Body of pancreas (tissue), 4 donors: ENCODE results near the gene MED27. TPM values are rescaled to one million over a fixed set of nuclear protein-coding genes. Genes with fewer than 3 reads are reported as not detected.

Experiments
- ATAC-seq: fragments of 150-250 bp; one replicate; pipeline ENCODE4 v1.9.1; 2016
- DNase-seq, 4 donors: peaks; one replicate each; pipeline ENCODE4 v3.0.0-alpha.2; 2019
- H3K27ac ChIP-seq, 4 donors: fragments of 200-600 bp; sonication (generic); 1 replicate in 3 of 4; 2 replicates in 1 of 4; pipeline versions ENCODE4 v1.5.1 to v1.6.1; 2016 to 2019; ENCODE audit warnings: mild to moderate bottlenecking in 1 of 4, mixed read lengths in 1 of 4, moderate library complexity in 1 of 4
- H3K27me3 ChIP-seq, 2 donors: fragments of 200-600 bp; sonication (generic); one replicate each; pipeline ENCODE4 v1.6.0; 2016; ENCODE audit warnings: mild to moderate bottlenecking in 1 of 2
- H3K36me3 ChIP-seq, 2 donors: fragments of 200-600 bp; sonication (generic); replicated peaks in 1 of 2; 2 replicates each; pipeline ENCODE4 v1.5.1; 2016; ENCODE audit warnings: low read depth in 2 of 2; ENCODE audit not compliant: insufficient read depth in 1 of 2
- H3K4me1 ChIP-seq: fragments of 200-600 bp; sonication (generic); one replicate; pipeline ENCODE4 v1.6.0; 2016
- H3K4me3 ChIP-seq, 2 donors: fragments of 200-600 bp; sonication (generic); 1 replicate in 1 of 2; 2 replicates in 1 of 2; pipeline ENCODE4 v1.5.1; 2016 to 2019
- H3K9me3 ChIP-seq, 3 donors: fragments of 200-600 bp; sonication (generic); 1 replicate in 2 of 3; 2 replicates in 1 of 3; pipeline ENCODE4 v1.5.1; 2016
- POLR2A ChIP-seq, 3 donors: fragments of 450-650 bp; IDR thresholded peaks; one replicate each; pipeline ENCODE4 v1.6.1; 2016; ENCODE audit warnings: antibody characterized with exemption in 3 of 3, mild to moderate bottlenecking in 2 of 3
- WGBS, 2 donors: methylation state at CpG; one replicate each; pipeline ENCODE4 v1.1.5; 2017; 5-methylcytosine and 5-hydroxymethylcytosine counted together
- intact Hi-C: fragments of 100-400 bp; cut with DNase I; formaldehyde crosslinking; loops from one replicate; pipeline ENCODE4 v1.15.1; 2023
- total RNA-seq, 2 donors: library from RNA; depleted of rRNA; stranded (reverse); fragments of >200 nt; gene quantifications; one replicate each; pipeline ENCODE4 v1.1.0, GENCODE V29; 2016
- TF ChIP-seq, protein P1 (sequence below), 7 experiments: fragments of 450-650 bp in 4 of 7; fragments of 200-600 bp in 3 of 7; sonication (generic) in 3 of 7; IDR thresholded peaks; one replicate each; pipeline ENCODE4 v1.5.1; 2016 to 2019; ENCODE audit warnings: antibody characterized with exemption in 7 of 7

The MED27 gene
- total RNA-seq, 2 donors from 2014 or later, result 3.4 to 11.5 TPM

DNA sequence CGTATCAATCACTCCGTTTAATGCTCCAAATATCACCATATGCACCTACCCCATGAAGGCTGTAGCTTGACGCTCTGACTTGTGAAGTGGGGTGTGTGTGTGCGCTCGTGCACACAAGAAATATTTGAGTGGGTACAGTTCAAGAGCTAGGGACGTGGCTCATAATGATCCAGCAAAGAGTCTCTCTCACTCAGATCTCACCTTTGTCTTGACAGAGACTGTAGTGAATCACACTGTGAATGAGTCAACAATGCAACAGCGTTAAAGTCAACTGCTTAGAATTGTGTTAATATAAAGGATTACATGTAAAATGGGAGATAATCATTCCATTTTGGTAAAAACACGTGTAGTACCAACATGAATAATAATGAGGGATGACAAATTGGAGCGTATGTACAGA lies 119.4 kb downstream of the MED27 start:
- WGBS, 2 donors, result 76 to 89% methylated on average over 9 of the region's 9 CpGs
- intact Hi-C loops, result no loop called here
- no peaks in the 10 kb centered on the region for H3K4me1 ChIP-seq
- TF ChIP-seq, protein P1, sequence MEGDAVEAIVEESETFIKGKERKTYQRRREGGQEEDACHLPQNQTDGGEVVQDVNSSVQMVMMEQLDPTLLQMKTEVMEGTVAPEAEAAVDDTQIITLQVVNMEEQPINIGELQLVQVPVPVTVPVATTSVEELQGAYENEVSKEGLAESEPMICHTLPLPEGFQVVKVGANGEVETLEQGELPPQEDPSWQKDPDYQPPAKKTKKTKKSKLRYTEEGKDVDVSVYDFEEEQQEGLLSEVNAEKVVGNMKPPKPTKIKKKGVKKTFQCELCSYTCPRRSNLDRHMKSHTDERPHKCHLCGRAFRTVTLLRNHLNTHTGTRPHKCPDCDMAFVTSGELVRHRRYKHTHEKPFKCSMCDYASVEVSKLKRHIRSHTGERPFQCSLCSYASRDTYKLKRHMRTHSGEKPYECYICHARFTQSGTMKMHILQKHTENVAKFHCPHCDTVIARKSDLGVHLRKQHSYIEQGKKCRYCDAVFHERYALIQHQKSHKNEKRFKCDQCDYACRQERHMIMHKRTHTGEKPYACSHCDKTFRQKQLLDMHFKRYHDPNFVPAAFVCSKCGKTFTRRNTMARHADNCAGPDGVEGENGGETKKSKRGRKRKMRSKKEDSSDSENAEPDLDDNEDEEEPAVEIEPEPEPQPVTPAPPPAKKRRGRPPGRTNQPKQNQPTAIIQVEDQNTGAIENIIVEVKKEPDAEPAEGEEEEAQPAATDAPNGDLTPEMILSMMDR (IDR thresholded peaks at IDR 0.05), result no peak
- no peak for TF ChIP-seq POLR2A (IDR thresholded peaks at IDR 0.05)
- H3K36me3 ChIP-seq, result no peaks in the 10 kb centered on the region
- H3K9me3 ChIP-seq, result no peaks in the 10 kb centered on the region
- ATAC-seq (no peak), DNase-seq (no peak)
- no peak overlapping the region for H3K27ac ChIP-seq
- no peaks in the 10 kb centered on the region for H3K27me3 ChIP-seq
- no peak overlapping the region for H3K4me3 ChIP-seq

DNA sequence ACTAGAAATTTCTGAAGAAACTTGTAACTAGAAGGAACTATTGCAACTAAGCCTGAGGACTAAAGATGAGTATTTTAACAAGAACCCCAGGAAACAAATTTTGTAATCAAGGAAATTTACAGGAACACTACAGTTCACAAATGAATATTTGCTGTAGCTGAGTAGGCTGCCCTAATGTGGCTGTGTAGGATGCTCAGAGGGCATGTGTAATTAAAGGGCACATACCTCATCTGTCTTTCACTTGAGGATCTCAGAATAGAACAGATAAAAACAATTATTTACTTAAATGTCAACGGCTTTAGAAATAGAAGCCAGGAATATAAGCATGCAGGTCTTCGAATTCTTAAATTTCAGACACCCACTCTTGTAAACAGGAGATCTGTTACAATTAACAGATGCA lies 119.8 kb downstream of the MED27 start:
- 87 to 88% methylated on average over 2 of the region's 2 CpGs for WGBS, 2 donors
- no peaks in the 10 kb centered on the region for H3K4me1 ChIP-seq
- no peaks in the 10 kb centered on the region for H3K36me3 ChIP-seq
- intact Hi-C loops, result no loop called here
- ATAC-seq, result no peak
- no peaks in the 10 kb centered on the region for H3K27me3 ChIP-seq
- DNase-seq, result no peak
- H3K27ac ChIP-seq, result no peak overlapping the region
- H3K9me3 ChIP-seq, result no peaks in the 10 kb centered on the region
- TF ChIP-seq POLR2A (IDR thresholded peaks at IDR 0.05), result no peak
- TF ChIP-seq, protein P1 (IDR thresholded peaks at IDR 0.05), result no peak
- H3K4me3 ChIP-seq, result no peak overlapping the region

DNA sequence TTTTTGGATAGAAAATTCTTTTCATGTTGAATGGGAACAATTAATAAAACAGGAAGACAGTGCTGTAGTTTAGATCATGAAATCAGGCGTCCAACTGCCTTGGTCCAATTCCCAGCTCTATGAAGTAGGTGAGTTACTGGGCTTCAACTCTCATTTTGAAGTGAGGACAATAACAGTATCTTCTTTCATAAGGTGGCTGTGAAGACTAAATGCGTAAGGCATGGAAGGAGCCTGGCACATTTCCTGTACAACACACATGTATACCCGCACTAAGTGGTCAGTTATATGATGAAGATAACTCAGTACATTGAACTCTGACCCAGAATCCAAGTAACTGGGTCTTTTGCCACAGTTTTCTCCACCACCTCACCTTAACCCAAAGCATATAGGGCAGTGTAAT lies 120.6 kb downstream of the MED27 start:
- intact Hi-C loops, result no loop called here
- Histone ChIP-seq H3K9me3 (no peaks in the 10 kb centered on the region), H3K36me3 (no peaks in the 10 kb centered on the region), H3K27ac (no peak overlapping the region), H3K4me3 (no peak overlapping the region), H3K27me3 (no peaks in the 10 kb centered on the region), H3K4me1 (no peaks in the 10 kb centered on the region)
- TF ChIP-seq, protein P1 (IDR thresholded peaks at IDR 0.05), result no peak
- TF ChIP-seq POLR2A (IDR thresholded peaks at IDR 0.05), result no peak
- DNase-seq, result no peak
- ATAC-seq, result no peak
- WGBS, 2 donors, result 84 to 93% methylated on average over 3 of the region's 3 CpGs

DNA sequence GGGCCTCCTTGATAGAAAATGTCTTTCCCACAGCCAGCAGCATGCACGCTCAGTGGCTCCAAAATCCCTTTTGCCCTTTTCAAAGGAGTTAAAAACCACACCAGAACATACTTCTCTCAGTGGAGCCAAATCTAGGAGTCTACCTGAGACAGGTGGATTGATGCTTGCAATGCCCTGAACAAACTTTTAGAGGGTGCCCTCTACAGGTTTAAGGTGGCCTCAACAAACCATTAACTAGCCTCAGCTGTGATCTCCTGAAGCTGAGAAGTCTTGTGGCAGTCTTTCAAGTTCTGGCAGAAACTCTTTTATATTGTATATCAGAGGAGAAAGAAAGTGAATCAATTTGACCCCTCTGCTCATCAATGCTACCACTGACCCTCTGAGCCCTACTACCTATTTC lies 125.4 kb downstream of the MED27 start:
- WGBS, 2 donors, result 100% methylated on average over 1 of the region's 1 CpG
- H3K27me3 ChIP-seq, result no peaks in the 10 kb centered on the region
- ATAC-seq (no peak), DNase-seq (no peak)
- no peaks in the 10 kb centered on the region for H3K36me3 ChIP-seq
- intact Hi-C loops, result no loop called here
- no peak for TF ChIP-seq POLR2A (IDR thresholded peaks at IDR 0.05)
- TF ChIP-seq, protein P1 (IDR thresholded peaks at IDR 0.05), result peak in 1 of 7 experiments; percentile 3
- no peak overlapping the region for H3K4me3 ChIP-seq
- H3K4me1 ChIP-seq, result no peaks in the 10 kb centered on the region
- H3K27ac ChIP-seq, result no peak overlapping the region
- no peaks in the 10 kb centered on the region for H3K9me3 ChIP-seq

DNA sequence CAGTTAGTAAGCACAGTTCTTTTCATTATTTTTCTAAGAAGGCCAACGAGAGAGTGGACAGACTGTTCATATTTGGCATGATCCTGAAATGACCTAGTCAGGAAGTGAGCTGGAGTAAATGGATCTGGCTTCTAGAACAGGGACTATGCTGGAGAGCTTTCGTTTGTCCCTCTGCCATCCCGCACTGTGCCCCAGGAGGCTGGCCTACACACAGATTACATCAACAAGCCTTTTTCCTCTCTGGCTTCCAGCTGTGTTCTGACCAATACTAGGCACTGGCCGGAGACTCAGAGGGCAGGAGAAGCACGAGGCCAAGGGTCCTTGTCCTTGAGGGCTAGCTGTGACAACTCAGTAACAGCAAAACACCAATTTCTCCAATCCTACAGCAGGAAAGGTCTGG lies 127.8 kb downstream of the MED27 start:
- intact Hi-C loops, result no loop called here
- peak; percentile 45 for ATAC-seq

More for the DNA sequence above, 127.8 kb downstream of the MED27 start:
- H3K27ac ChIP-seq, result no peak overlapping the region
- H3K4me3 ChIP-seq, result no peak overlapping the region
- DNase-seq, result peak in 2 of 4 donors; percentile 26 to 31
- no peak for TF ChIP-seq POLR2A (IDR thresholded peaks at IDR 0.05)
- TF ChIP-seq, protein P1 (IDR thresholded peaks at IDR 0.05), result no peak
- H3K9me3 ChIP-seq, result no peaks in the 10 kb centered on the region
- WGBS, 2 donors, result 61 to 70% methylated on average over 5 of the region's 5 CpGs
- H3K4me1 ChIP-seq, result no peaks in the 10 kb centered on the region
- no peaks in the 10 kb centered on the region for H3K36me3 ChIP-seq
- H3K27me3 ChIP-seq, result no peaks in the 10 kb centered on the region
